Measurements from ENCODE around the gene ZNF268.

The ZNF268 gene

DNA sequence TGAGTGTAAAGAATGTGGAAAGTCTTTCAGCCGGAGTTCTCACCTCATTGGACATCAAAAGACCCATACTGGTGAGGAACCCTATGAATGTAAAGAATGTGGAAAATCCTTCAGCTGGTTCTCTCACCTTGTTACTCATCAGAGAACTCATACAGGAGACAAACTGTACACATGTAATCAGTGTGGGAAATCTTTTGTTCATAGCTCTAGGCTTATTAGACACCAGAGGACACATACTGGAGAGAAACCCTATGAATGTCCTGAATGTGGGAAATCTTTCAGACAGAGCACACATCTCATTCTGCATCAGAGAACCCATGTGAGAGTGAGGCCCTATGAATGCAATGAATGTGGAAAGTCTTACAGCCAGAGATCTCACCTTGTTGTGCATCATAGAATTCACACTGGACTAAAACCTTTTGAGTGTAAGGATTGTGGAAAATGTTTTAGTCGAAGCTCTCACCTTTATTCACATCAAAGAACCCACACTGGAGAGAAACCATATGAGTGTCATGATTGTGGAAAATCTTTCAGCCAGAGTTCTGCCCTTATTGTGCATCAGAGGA lies 25.1 kb upstream of the ZNF268 start:
- Histone ChIP-seq H3K9ac (ENCODE audit: low read depth, low read length) (no peak overlapping the region), H3K36me3 (ENCODE audit: insufficient read depth, low read length) (peaks cover 77% of the 10 kb centered on the region), H3K4me3 (ENCODE audit: low read depth in 1 of 2, low read length in 2 of 2) (no peak overlapping the region), H3K27ac (ENCODE audit: low read length) (no peak overlapping the region), H3K4me1 (ENCODE audit: insufficient read depth, low read length) (no peaks in the 10 kb centered on the region), H2AFZ (ENCODE audit: low read depth, low read length) (no peak overlapping the region), H4K20me1 (ENCODE audit: insufficient read depth, low read length) (no peaks in the 10 kb centered on the region), H3K9me3 (ENCODE audit: insufficient read depth, low read length, severe bottlenecking) (peaks cover 75% of the 10 kb centered on the region), H3K27me3 (ENCODE audit: insufficient read depth, low read length, poor library complexity) (no peaks in the 10 kb centered on the region), H3K4me2 (ENCODE audit: insufficient read depth, low read length) (no peak overlapping the region), H3K79me2 (ENCODE audit: insufficient read depth, low read length) (no peaks in the 10 kb centered on the region)
- no peak for DNase-seq
- TF ChIP-seq, protein P1, sequence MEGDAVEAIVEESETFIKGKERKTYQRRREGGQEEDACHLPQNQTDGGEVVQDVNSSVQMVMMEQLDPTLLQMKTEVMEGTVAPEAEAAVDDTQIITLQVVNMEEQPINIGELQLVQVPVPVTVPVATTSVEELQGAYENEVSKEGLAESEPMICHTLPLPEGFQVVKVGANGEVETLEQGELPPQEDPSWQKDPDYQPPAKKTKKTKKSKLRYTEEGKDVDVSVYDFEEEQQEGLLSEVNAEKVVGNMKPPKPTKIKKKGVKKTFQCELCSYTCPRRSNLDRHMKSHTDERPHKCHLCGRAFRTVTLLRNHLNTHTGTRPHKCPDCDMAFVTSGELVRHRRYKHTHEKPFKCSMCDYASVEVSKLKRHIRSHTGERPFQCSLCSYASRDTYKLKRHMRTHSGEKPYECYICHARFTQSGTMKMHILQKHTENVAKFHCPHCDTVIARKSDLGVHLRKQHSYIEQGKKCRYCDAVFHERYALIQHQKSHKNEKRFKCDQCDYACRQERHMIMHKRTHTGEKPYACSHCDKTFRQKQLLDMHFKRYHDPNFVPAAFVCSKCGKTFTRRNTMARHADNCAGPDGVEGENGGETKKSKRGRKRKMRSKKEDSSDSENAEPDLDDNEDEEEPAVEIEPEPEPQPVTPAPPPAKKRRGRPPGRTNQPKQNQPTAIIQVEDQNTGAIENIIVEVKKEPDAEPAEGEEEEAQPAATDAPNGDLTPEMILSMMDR (IDR thresholded peaks at IDR 0.05; ENCODE audit: borderline replicate concordance, extremely low read depth, low read length, poor library complexity, severe bottlenecking) = no peak
- no peak for TF ChIP-seq EZH2 (IDR thresholded peaks at IDR 0.05; ENCODE audit: borderline replicate concordance, low read depth, low read length, severe bottlenecking)
- ATAC-seq (ENCODE audit: insufficient read depth, low read depth) = no peak

DNA sequence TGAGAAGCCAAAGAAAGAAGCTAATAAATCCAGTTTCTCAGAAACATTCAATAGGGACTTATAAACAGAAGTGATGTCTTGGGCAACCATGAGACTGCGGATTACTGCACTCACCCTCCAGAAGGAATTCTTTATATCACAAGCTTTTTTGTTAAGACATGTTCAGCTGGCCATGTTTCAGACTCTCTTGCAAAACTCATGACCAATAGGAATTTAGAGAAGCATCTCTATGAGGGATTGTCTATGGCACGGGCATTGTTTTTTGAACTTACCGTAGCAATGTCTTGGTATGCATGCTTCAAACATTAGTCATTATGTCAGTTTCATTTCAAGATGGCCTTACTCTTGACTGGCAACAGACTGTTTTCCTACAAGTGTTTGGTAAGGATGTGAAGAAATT lies 15.5 kb upstream of the ZNF268 start:
- Histone ChIP-seq H3K27me3 (ENCODE audit: insufficient read depth, low read length, poor library complexity) (no peaks in the 10 kb centered on the region), H3K27ac (ENCODE audit: low read length) (no peak overlapping the region), H3K9ac (ENCODE audit: low read depth, low read length) (no peak overlapping the region), H3K79me2 (ENCODE audit: insufficient read depth, low read length) (no peaks in the 10 kb centered on the region), H2AFZ (ENCODE audit: low read depth, low read length) (no peak overlapping the region), H3K4me3 (ENCODE audit: low read depth in 1 of 2, low read length in 2 of 2) (no peak overlapping the region), H3K4me1 (ENCODE audit: insufficient read depth, low read length) (no peaks in the 10 kb centered on the region), H3K9me3 (ENCODE audit: insufficient read depth, low read length, severe bottlenecking) (peaks cover 38% of the 10 kb centered on the region), H3K4me2 (ENCODE audit: insufficient read depth, low read length) (no peak overlapping the region), H4K20me1 (ENCODE audit: insufficient read depth, low read length) (no peaks in the 10 kb centered on the region), H3K36me3 (ENCODE audit: insufficient read depth, low read length) (no peaks in the 10 kb centered on the region)
- no peak for DNase-seq
- TF ChIP-seq EZH2 (IDR thresholded peaks at IDR 0.05; ENCODE audit: borderline replicate concordance, low read depth, low read length, severe bottlenecking) = no peak
- TF ChIP-seq, protein P1 (IDR thresholded peaks at IDR 0.05; ENCODE audit: borderline replicate concordance, extremely low read depth, low read length, poor library complexity, severe bottlenecking) = no peak
- ATAC-seq (ENCODE audit: insufficient read depth, low read depth) = no peak

DNA sequence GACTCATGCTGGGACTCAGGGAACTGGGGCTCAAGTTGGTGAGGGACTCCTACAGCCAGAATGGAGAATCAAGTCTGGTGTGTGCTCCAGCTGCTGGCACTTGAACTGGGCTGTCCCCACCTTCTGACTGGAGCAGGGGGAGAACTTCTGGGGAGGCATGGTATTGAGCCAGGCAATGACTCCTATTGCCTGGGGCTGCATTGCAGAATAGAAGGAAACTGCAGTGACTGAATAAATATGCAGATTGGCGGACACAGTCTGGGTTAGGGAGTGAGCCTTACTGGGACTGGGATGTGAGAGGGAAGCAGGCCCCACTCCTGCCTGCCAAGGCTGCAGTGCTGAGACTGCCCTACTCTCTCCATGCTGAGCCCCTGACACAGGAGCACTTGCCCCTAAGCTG lies 8.8 kb upstream of the ZNF268 start:
- TF ChIP-seq, protein P1 (IDR thresholded peaks at IDR 0.05; ENCODE audit: borderline replicate concordance, extremely low read depth, low read length, poor library complexity, severe bottlenecking) = no peak
- no peak for TF ChIP-seq EZH2 (IDR thresholded peaks at IDR 0.05; ENCODE audit: borderline replicate concordance, low read depth, low read length, severe bottlenecking)
- Histone ChIP-seq H3K27ac (ENCODE audit: low read length) (no peak overlapping the region), H3K9ac (ENCODE audit: low read depth, low read length) (no peak overlapping the region), H3K79me2 (ENCODE audit: insufficient read depth, low read length) (no peaks in the 10 kb centered on the region), H3K4me3 (ENCODE audit: low read depth in 1 of 2, low read length in 2 of 2) (no peak overlapping the region), H3K4me2 (ENCODE audit: insufficient read depth, low read length) (no peak overlapping the region), H2AFZ (ENCODE audit: low read depth, low read length) (no peak overlapping the region), H3K9me3 (ENCODE audit: insufficient read depth, low read length, severe bottlenecking) (peaks cover 39% of the 10 kb centered on the region), H3K4me1 (ENCODE audit: insufficient read depth, low read length) (no peaks in the 10 kb centered on the region), H3K36me3 (ENCODE audit: insufficient read depth, low read length) (no peaks in the 10 kb centered on the region), H3K27me3 (ENCODE audit: insufficient read depth, low read length, poor library complexity) (no peaks in the 10 kb centered on the region), H4K20me1 (ENCODE audit: insufficient read depth, low read length) (no peaks in the 10 kb centered on the region)
- DNase-seq (no peak), ATAC-seq (ENCODE audit: insufficient read depth, low read depth) (no peak)

DNA sequence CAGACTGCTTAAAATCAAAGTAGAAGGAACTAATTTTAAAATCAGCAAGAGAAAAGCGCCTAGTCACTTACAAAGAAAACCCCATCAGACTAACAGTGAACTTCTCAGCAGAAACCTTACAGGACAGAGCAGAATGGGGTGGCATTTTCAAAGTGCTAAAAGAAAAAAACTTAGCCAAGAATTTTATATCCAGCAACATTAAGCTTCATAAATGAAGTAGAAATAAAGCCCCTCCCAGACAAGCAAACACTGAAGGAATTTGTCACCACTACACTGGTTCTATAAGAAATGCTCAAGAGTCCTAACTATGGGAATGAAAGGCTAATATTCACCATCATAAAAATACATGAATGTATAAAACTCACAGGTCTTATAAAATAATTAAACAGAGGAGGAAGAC lies 6.4 kb upstream of the ZNF268 start:
- TF ChIP-seq, protein P1 (IDR thresholded peaks at IDR 0.05; ENCODE audit: borderline replicate concordance, extremely low read depth, low read length, poor library complexity, severe bottlenecking) = no peak
- no peak for TF ChIP-seq EZH2 (IDR thresholded peaks at IDR 0.05; ENCODE audit: borderline replicate concordance, low read depth, low read length, severe bottlenecking)
- no peaks in the 10 kb centered on the region for H3K36me3 ChIP-seq (ENCODE audit: insufficient read depth, low read length)
- ATAC-seq (ENCODE audit: insufficient read depth, low read depth) (no peak), DNase-seq (no peak)
- H3K4me1 ChIP-seq (ENCODE audit: insufficient read depth, low read length) = no peaks in the 10 kb centered on the region
- no peak overlapping the region for H2AFZ ChIP-seq (ENCODE audit: low read depth, low read length)
- H3K9ac ChIP-seq (ENCODE audit: low read depth, low read length) = no peak overlapping the region
- peaks cover 43% of the 10 kb centered on the region for H3K9me3 ChIP-seq (ENCODE audit: insufficient read depth, low read length, severe bottlenecking)
- no peaks in the 10 kb centered on the region for H3K27me3 ChIP-seq (ENCODE audit: insufficient read depth, low read length, poor library complexity)
- H3K4me2 ChIP-seq (ENCODE audit: insufficient read depth, low read length) = no peak overlapping the region
- H3K79me2 ChIP-seq (ENCODE audit: insufficient read depth, low read length) = no peaks in the 10 kb centered on the region
- H3K27ac ChIP-seq (ENCODE audit: low read length) = no peak overlapping the region
- H4K20me1 ChIP-seq (ENCODE audit: insufficient read depth, low read length) = no peaks in the 10 kb centered on the region
- no peak overlapping the region for H3K4me3 ChIP-seq (ENCODE audit: low read depth in 1 of 2, low read length in 2 of 2)

Measured in DND-41 (cell line).